BJ (cell line): Measurements from ENCODE around the gene DNMT3A. TPM values are rescaled to one million over a fixed set of nuclear protein-coding genes. Genes with fewer than 3 reads are reported as not detected.

Experiments used
- CTCF ChIA-PET: fragments of 350-600 bp; formaldehyde crosslinking; extraction: SDS; loops from one replicate; lab custom pipeline; 2021; ENCODE audit warnings: antibody characterized with exemption, inconsistent platforms; lab: Yijun Ruan, JAX
- POLR2A ChIA-PET: fragments of 300-600 bp; sonication (Branson Sonifier 250); formaldehyde crosslinking; extraction: SDS; loops from one replicate; lab custom pipeline; 2021; ENCODE audit warnings: antibody characterized with exemption; lab: Charles Lee
- DNase-seq: peaks from one replicate; pipeline ENCODE4 v3.0.0-alpha.2; 2011; ENCODE audit warnings: low read depth
- H3K27me3 ChIP-seq: 2 replicates; pipeline ENCODE4 v1.6.0; 2011; ENCODE audit warnings: low read length; ENCODE audit not compliant: control insufficient read depth, insufficient read depth
- H3K36me3 ChIP-seq: 2 replicates; pipeline ENCODE4 v1.5.1; 2011; ENCODE audit warnings: low read length; ENCODE audit not compliant: control insufficient read depth, insufficient read depth
- H3K4me3 ChIP-seq: 2 replicates; pipeline ENCODE4 v1.5.1; 2011; ENCODE audit warnings: low read depth, mild to moderate bottlenecking, control low read depth, low read length
- polyA plus RNA-seq: library from polyadenylated mRNA; depleted of rRNA; stranded (reverse); fragments of >200 nt; gene quantifications from 2 replicates; pipeline ENCODE4 v1.2.3, GENCODE V29; 2011
- TF ChIP-seq, protein P1 (sequence below): IDR thresholded peaks from 2 replicates; pipeline ENCODE4 v1.5.1; 2011; ENCODE audit warnings: low read depth, mild to moderate bottlenecking, control low read depth, inconsistent platforms, low read length, moderate library complexity; ENCODE audit not compliant: insufficient read depth

DNMT3A gene
- polyA plus RNA-seq, 1 experiment: 3.0 TPM

DNA sequence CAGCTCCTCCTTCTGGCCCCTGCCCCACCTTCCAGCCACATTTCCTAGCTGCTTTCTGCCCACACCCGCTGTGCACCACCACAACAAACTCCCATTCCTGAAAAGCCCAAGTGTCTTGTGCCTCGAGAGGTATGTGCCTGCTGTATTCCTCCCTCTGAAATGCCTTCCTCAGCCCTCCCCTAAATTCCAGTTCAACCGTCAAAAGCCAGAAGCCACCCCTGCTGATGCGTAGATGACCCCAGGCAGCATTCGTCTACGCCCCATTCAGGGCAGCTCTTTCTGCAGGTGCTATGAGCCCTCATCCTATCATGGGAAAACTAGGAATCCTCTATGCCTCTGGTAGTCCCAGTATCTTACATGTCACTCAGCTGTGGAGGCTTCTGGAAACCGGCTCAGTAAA, 71.7 kb downstream of the DNMT3A start:
- H3K36me3 ChIP-seq: peaks cover 5% of the 10 kb centered on the region
- DNase-seq: no peak
- no peak overlapping the region for H3K4me3 ChIP-seq
- TF ChIP-seq, protein P1, sequence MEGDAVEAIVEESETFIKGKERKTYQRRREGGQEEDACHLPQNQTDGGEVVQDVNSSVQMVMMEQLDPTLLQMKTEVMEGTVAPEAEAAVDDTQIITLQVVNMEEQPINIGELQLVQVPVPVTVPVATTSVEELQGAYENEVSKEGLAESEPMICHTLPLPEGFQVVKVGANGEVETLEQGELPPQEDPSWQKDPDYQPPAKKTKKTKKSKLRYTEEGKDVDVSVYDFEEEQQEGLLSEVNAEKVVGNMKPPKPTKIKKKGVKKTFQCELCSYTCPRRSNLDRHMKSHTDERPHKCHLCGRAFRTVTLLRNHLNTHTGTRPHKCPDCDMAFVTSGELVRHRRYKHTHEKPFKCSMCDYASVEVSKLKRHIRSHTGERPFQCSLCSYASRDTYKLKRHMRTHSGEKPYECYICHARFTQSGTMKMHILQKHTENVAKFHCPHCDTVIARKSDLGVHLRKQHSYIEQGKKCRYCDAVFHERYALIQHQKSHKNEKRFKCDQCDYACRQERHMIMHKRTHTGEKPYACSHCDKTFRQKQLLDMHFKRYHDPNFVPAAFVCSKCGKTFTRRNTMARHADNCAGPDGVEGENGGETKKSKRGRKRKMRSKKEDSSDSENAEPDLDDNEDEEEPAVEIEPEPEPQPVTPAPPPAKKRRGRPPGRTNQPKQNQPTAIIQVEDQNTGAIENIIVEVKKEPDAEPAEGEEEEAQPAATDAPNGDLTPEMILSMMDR: no peak
- POLR2A ChIA-PET: no interaction called here
- H3K27me3 ChIP-seq: no peaks in the 10 kb centered on the region
- CTCF ChIA-PET: interaction anchor here (0.6 kb wide), 1 partner anchor 300 kb away, joined by 3 read pairs; no protein-coding TSS in a partner anchor

GRCh38 chr2:25269233-25269632, 72.5 kb downstream of the DNMT3A start:
- Histone ChIP-seq H3K4me3 (no peak overlapping the region), H3K27me3 (no peaks in the 10 kb centered on the region), H3K36me3 (peaks cover 5% of the 10 kb centered on the region)
- DNase-seq: no peak
- POLR2A ChIA-PET: no interaction called here
- CTCF ChIA-PET: no interaction called here
- TF ChIP-seq, protein P1: no peak

GRCh38 chr2:25268139-25268538, 73.6 kb downstream of the DNMT3A start:
- Histone ChIP-seq H3K36me3 (peaks cover 5% of the 10 kb centered on the region), H3K27me3 (no peaks in the 10 kb centered on the region), H3K4me3 (no peak overlapping the region)
- TF ChIP-seq, protein P1: no peak
- no peak for DNase-seq
- CTCF ChIA-PET: no interaction called here
- POLR2A ChIA-PET: no interaction called here

- H3K27me3 ChIP-seq: no peaks in the 10 kb centered on the region
- no peak overlapping the region for H3K4me3 ChIP-seq
- CTCF ChIA-PET: interaction anchor here (1.4 kb wide), 1 partner anchor 12 kb away, joined by 4 read pairs; no protein-coding TSS in a partner anchor
- POLR2A ChIA-PET: no interaction called here
- DNase-seq: no peak
- TF ChIP-seq, protein P1: no peak
- peaks cover 5% of the 10 kb centered on the region for H3K36me3 ChIP-seq
Observed at GRCh38 chr2:25266399-25266798, 75.3 kb downstream of the DNMT3A start.

- POLR2A ChIA-PET: no interaction called here
- no peak for DNase-seq
Observed at GRCh38 chr2:25265802-25266201, 75.9 kb downstream of the DNMT3A start.

More at GRCh38 chr2:25265802-25266201, 75.9 kb downstream of the DNMT3A start:
- Histone ChIP-seq H3K27me3 (no peaks in the 10 kb centered on the region), H3K36me3 (peaks cover 5% of the 10 kb centered on the region), H3K4me3 (no peak overlapping the region)
- TF ChIP-seq, protein P1: no peak
- CTCF ChIA-PET: interaction anchor here (0.6 kb wide), 1 partner anchor 39 kb away, joined by 3 read pairs; no protein-coding TSS in a partner anchor
